GM12864 (cell line): ENCODE data around the gene VWA3A.
"Not testable (repeated sequence)": the region's sequence is repeated elsewhere in the genome, so short reads cannot be mapped to it uniquely, and the experiment has no call there.

Experiments used
- DNase-seq: peaks from one replicate; pipeline ENCODE4 v3.0.0-alpha.2; 2011; ENCODE audit warnings: low read depth
- H3K4me3 ChIP-seq: 2 replicates; pipeline ENCODE4 v1.5.1; 2011; ENCODE audit warnings: mild to moderate bottlenecking, low read depth, low read length, control low read depth
- TF ChIP-seq, protein P1 (sequence below): IDR thresholded peaks from 2 replicates; pipeline ENCODE4 v1.5.1; 2011; ENCODE audit warnings: low read depth, mild to moderate bottlenecking, moderate library complexity, low read length, control low read depth, inconsistent platforms; ENCODE audit errors: missing control alignments

The VWA3A gene

DNA sequence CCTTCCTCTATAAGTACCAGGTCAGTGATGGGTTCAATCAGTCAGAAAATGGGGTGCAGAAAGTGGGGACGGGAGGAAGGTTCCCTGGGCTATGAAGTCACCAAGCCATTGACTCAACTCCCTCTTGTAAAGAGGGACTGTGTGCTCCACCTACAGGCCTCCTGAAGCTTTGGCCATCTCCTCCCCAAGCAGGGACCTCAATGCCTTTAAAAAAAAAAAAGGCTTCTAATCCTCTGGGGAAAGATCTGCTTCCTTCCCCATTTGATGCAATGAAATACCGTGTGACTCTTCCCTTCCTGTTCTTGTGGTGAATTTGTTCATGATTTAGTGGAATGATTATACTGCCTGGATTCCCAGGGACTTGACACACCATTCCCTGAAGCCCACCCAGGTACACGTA lies 30.8 kb downstream of the VWA3A start:
- TF ChIP-seq, protein P1, sequence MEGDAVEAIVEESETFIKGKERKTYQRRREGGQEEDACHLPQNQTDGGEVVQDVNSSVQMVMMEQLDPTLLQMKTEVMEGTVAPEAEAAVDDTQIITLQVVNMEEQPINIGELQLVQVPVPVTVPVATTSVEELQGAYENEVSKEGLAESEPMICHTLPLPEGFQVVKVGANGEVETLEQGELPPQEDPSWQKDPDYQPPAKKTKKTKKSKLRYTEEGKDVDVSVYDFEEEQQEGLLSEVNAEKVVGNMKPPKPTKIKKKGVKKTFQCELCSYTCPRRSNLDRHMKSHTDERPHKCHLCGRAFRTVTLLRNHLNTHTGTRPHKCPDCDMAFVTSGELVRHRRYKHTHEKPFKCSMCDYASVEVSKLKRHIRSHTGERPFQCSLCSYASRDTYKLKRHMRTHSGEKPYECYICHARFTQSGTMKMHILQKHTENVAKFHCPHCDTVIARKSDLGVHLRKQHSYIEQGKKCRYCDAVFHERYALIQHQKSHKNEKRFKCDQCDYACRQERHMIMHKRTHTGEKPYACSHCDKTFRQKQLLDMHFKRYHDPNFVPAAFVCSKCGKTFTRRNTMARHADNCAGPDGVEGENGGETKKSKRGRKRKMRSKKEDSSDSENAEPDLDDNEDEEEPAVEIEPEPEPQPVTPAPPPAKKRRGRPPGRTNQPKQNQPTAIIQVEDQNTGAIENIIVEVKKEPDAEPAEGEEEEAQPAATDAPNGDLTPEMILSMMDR = no peak
- DNase-seq = no peak
- no peak overlapping the region for H3K4me3 ChIP-seq

GRCh38 chr16:22123759-22124490 lies 31.6 kb downstream of the VWA3A start:
- no peak overlapping the region for H3K4me3 ChIP-seq
- no peak for DNase-seq
- TF ChIP-seq, protein P1 = no peak

GRCh38 chr16:22124583-22125284 lies 32.4 kb downstream of the VWA3A start:
- TF ChIP-seq, protein P1 = no peak
- H3K4me3 ChIP-seq = no peak overlapping the region
- no peak for DNase-seq

GRCh38 chr16:22126037-22126558 lies 33.8 kb downstream of the VWA3A start:
- H3K4me3 ChIP-seq = no peak overlapping the region
- TF ChIP-seq, protein P1 = no peak
- no peak for DNase-seq

DNA sequence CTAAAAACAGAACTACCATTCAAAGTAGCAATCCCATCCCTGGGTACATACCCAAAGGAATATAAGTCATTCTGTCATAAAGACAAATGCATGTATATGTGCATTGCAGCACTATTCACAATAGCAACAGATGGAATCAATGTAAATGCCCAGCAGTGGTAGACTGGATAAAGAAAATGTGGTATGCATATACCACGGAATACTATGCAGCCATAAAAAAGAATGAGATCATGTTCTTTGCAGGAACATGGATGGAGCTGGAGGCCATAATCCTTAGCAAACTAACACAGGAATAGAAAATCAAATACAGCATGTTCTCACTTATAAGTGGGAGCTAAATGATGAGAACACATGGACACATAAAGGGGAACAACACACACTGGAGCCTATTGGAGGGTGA lies 36.2 kb downstream of the VWA3A start:
- DNase-seq, H3K4me3 ChIP-seq: not testable (repeated sequence)

GRCh38 chr16:22130528-22130927 lies 38.2 kb downstream of the VWA3A start:
- H3K4me3 ChIP-seq = no peak overlapping the region
- TF ChIP-seq, protein P1 = no peak
- DNase-seq = no peak

DNA sequence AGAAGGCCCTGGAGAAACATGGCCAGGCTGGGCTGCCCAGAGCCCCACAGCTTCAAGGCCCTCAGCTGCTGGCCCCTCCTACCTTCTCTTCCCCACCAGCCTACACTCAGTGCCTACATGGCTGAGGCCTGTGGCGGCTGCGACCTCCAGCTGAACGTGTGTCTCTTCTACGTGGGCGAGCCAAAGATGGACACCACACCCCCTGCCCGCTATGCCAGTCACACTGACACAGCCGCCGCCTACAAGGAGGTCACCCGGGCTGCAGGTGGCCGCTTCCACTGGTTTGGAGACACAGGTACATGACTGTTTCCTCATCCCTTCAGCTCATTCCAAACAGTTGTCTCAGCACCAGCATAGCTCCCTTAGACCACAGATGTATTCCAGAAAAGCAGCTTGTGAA lies 40.5 kb downstream of the VWA3A start:
- no peak overlapping the region for H3K4me3 ChIP-seq
- DNase-seq = no peak
- TF ChIP-seq, protein P1 = no peak
